Measurements from ENCODE around the gene FFAR4.
A peak's percentile ranks its signal among the peaks of the same experiment; 100 is the strongest.

FFAR4 gene

DNA sequence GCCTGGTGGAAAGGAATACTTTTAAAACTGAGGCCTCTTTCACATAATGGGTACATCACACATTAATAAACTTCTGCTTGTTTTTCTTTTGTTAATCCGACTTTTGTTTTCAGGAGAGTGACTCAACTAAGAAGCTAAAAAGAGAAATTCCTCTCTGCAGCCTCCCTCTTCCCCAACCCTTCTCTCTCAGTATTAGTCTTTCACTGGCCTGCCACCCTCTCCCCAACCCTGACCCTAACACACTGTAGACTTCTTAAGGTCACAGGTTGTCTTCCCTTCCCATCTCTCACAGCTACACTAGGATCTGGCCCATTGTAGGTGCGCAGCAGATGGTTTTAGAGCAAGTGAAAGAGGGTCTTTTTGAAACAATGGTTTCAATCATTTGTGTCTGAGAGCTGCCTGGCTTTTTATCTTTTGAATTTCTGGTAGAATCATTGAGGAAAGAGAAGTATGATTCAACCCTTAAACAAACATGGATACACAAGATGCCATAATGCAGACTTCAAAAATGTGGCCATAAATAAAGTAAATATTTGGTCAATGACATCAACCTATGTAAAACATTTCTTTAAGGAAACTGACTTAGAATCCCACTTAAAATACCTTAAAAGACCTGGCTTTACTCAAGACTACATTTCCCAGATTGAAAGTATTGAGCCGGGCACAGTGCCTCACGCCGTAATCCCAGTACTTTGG is 17.9 kb upstream of the FFAR4 start:
- TF ChIP-seq, protein P1, sequence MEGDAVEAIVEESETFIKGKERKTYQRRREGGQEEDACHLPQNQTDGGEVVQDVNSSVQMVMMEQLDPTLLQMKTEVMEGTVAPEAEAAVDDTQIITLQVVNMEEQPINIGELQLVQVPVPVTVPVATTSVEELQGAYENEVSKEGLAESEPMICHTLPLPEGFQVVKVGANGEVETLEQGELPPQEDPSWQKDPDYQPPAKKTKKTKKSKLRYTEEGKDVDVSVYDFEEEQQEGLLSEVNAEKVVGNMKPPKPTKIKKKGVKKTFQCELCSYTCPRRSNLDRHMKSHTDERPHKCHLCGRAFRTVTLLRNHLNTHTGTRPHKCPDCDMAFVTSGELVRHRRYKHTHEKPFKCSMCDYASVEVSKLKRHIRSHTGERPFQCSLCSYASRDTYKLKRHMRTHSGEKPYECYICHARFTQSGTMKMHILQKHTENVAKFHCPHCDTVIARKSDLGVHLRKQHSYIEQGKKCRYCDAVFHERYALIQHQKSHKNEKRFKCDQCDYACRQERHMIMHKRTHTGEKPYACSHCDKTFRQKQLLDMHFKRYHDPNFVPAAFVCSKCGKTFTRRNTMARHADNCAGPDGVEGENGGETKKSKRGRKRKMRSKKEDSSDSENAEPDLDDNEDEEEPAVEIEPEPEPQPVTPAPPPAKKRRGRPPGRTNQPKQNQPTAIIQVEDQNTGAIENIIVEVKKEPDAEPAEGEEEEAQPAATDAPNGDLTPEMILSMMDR (IDR thresholded peaks at IDR 0.05; ENCODE audit: low read depth, low read length) = no peak
- no peak for DNase-seq (ENCODE audit: extremely low read depth, low read depth)

DNA sequence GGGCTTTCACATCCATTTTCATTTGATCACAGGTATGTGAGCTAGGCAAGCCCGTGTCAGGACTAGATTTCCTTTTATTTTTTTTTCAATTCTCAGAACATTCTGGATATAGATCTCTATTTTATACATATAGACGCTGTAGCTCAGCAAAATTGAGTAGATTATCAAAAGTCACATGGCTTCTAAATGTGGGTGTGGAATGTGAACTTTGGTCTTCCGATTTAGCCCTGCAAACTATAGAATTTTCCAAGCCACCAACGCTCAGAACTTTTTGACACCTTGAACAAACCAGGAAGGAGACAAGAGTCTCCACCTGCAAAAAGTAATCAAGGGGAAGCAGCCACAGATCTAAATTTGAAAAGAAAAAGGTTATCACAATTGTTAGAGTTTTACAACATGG is 15.9 kb upstream of the FFAR4 start:
- DNase-seq (ENCODE audit: extremely low read depth, low read depth) = no peak
- TF ChIP-seq, protein P1 (IDR thresholded peaks at IDR 0.05; ENCODE audit: low read depth, low read length) = no peak

DNA sequence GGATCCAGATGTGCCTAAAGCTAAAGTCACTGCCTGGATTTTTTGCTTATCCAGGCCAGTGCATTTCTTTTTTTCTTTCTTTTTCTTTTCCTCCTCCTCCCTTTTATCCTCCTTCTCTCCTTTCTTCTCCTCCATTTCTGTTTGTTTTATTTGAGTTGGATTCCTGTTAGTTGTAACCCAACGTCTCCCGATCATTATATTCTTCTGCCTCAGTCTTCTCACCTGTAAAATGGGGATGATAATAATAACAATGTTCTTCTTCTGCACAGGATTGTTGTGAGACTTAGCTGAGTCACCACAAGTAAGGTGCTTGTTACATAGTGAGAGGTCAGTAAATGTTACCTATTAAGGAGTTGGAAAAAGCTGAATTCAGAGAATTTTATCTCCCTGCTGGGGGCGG is 13.7 kb upstream of the FFAR4 start:
- no peak for DNase-seq (ENCODE audit: extremely low read depth, low read depth)
- TF ChIP-seq, protein P1 (IDR thresholded peaks at IDR 0.05; ENCODE audit: low read depth, low read length) = no peak

DNA sequence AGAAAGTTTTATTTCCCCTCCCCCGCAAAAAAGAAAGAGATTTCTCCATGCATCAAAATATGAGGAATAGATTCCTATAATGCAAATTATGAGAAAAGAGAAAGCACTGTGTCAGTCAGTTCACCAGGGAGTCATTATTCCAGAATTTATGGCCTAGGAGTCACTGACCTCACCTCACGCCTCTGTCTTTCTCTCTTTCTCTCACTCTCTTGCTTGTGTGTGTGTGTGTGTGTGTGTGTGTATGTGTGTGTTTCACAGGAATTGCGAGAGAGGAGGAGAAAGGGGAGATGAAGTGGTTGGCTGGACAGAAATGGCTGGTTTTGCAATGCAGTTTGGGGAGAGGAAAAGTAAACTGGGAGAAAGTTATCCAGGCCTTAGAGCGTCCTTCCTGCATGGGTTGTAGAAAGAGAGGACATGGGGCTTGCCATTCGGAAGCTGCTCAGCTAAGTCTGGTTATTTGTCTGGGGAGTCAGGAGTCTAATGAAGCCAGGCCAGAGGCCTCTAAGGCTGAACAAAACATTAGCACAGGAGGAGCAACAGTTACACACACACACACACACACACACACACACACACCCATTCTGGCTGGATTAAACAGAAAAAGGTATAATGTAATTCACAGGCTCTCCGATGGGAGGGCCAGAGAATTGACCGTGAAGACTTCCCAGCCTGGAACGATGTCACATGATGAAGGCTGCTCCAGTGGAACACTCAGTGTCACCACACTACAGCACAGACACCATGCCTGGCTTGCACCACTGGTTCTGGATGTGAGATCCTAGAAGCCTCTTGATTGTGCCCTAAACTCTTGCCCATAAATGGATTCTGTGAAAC is 12.8 kb upstream of the FFAR4 start:
- TF ChIP-seq, protein P1 (IDR thresholded peaks at IDR 0.05; ENCODE audit: low read depth, low read length) = no peak
- DNase-seq (ENCODE audit: extremely low read depth, low read depth) = no peak

DNA sequence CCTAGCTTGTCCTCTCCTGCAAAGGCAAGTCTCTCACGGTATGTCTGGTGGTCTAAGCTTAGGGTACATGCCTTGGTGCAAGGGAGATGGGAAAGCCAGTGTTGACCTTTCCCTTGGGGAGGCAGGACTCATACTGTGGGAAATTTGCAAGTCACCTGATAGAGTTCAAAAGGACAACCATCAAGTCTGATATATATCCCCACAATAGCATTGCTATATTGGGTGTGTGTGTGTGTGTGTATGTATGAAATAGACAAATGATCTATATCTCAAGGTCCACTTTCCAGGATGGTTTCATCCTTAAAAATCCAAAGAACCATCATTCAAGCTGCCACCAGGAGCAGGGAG is 12.2 kb upstream of the FFAR4 start:
- TF ChIP-seq, protein P1 (IDR thresholded peaks at IDR 0.05; ENCODE audit: low read depth, low read length) = no peak
- no peak for DNase-seq (ENCODE audit: extremely low read depth, low read depth)

DNA sequence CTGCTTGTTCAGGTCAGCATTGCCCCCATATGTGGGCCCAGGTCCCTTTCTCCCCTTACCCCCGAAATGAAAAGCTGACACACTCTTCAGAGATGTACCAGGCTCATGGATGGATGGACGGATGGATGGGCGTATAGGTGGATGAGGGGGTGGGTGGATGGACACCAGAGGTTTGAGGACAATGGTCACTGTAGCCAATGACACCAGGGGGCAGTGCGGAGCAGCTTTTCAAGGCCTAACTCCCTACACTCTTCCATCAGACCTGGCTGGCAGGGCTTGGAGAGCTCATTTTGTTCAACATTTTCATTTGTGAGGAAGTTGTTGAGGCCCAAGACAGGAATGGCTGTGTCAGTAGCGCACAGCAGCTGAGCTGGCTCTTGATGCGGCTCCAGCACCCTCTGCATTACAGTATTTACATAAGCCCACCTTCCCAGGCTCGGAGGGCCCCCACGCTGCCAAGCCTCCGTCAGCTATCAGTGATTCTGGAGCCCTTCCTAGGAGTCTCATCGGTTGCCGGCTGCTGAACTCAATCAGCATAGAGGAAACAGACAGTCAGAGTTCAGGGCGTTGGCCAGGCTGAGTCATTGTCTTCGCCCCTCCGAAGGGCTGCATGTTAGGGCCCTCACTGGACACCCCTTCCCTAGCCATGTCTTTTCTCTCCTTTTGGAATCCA is 11.6 kb upstream of the FFAR4 start:
- peak; percentile 23 for DNase-seq (ENCODE audit: extremely low read depth, low read depth)
- TF ChIP-seq, protein P1 (IDR thresholded peaks at IDR 0.05; ENCODE audit: low read depth, low read length) = peak; percentile 77

DNA sequence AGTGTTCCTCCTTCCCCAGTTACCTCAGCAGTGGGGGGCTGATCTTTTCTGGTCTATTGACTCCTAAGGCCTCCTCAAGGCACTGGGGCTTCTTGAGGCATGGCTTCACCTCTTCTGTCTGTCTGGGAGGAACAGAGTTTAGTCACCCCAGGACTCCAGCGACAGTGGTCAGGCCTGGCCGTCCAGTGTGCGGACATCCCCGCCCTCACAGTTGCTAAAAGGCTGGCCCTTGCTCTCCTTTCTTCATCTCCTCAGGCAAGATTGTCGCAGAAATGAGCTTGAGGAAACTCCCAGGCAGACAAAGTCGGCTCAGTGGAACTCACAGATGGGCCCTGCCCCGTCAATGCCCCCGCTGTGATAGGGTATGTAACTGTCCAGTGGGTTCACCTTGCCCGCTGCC is 7.0 kb upstream of the FFAR4 start:
- TF ChIP-seq, protein P1 (IDR thresholded peaks at IDR 0.05; ENCODE audit: low read depth, low read length) = no peak
- no peak for DNase-seq (ENCODE audit: extremely low read depth, low read depth)

All from AG09319 (cell line).